H9 (cell line): Measurements from ENCODE around the gene EDARADD. TPM values are rescaled to one million over a fixed set of nuclear protein-coding genes. Genes with fewer than 3 reads are reported as not detected.
A peak's percentile ranks its signal among the peaks of the same experiment; 100 is the strongest.
"Not testable (repeated sequence)": the region's sequence is repeated elsewhere in the genome, so short reads cannot be mapped to it uniquely, and the experiment has no call there.

ENCODE experiments used
- DNase-seq: peaks from one replicate; pipeline ENCODE4 v3.0.0-alpha.2; 2017
- H2AFZ ChIP-seq: one replicate; pipeline ENCODE4 v1.6.1; 2013; ENCODE audit warnings: mild to moderate bottlenecking, low read length, control low read depth, moderate library complexity
- H2AK5ac ChIP-seq: 2 replicates; pipeline ENCODE4 v1.6.1; 2013; ENCODE audit warnings: low read length, control low read depth, mixed read lengths; ENCODE audit not compliant: insufficient read length
- H2BK120ac ChIP-seq: one replicate; pipeline ENCODE4 v1.6.1; 2013; ENCODE audit warnings: low read depth, mild to moderate bottlenecking, low read length, control low read depth, inconsistent platforms; ENCODE audit not compliant: poor library complexity, severe bottlenecking
- H2BK12ac ChIP-seq: 2 replicates; pipeline ENCODE4 v1.6.1; 2013; ENCODE audit warnings: low read length, control low read depth, mixed read lengths, low read depth; ENCODE audit not compliant: insufficient read length
- H2BK15ac ChIP-seq: 2 replicates; pipeline ENCODE4 v1.6.1; 2013; ENCODE audit warnings: low read depth, low read length, control low read depth
- H2BK20ac ChIP-seq: one replicate; pipeline ENCODE4 v1.6.1; 2013; ENCODE audit warnings: low read depth, mild to moderate bottlenecking, low read length, control low read depth, inconsistent platforms; ENCODE audit not compliant: poor library complexity, severe bottlenecking
- H2BK5ac ChIP-seq: 2 replicates; pipeline ENCODE4 v1.6.1; 2013; ENCODE audit warnings: low read length, control low read depth, mixed read lengths; ENCODE audit not compliant: insufficient read length
- H3K14ac ChIP-seq: 2 replicates; pipeline ENCODE4 v1.6.1; 2013; ENCODE audit warnings: low read length, control low read depth; ENCODE audit not compliant: insufficient read depth
- H3K18ac ChIP-seq: 2 replicates; pipeline ENCODE4 v1.6.1; 2013; ENCODE audit warnings: low read depth, mild to moderate bottlenecking, mixed read lengths, low read length, control low read depth; ENCODE audit not compliant: insufficient read length
- H3K23ac ChIP-seq: 2 replicates; pipeline ENCODE4 v1.6.1; 2013; ENCODE audit warnings: low read length, control low read depth, mixed read lengths, low read depth; ENCODE audit not compliant: insufficient read length
- H3K23me2 ChIP-seq: 2 replicates; pipeline ENCODE4 v1.6.1; 2013; ENCODE audit warnings: low read depth, mild to moderate bottlenecking, mixed read lengths, low read length, control low read depth; ENCODE audit not compliant: insufficient read length, poor library complexity, severe bottlenecking
- H3K27ac ChIP-seq: 2 replicates; pipeline ENCODE4 v1.5.1; 2013; ENCODE audit warnings: low read length, control low read depth, mixed read lengths, low read depth; ENCODE audit not compliant: insufficient read length
- H3K27me3 ChIP-seq: 2 replicates; pipeline ENCODE4 v1.6.1; 2013; ENCODE audit warnings: low read length, control low read depth, inconsistent platforms; ENCODE audit not compliant: insufficient read depth
- H3K4ac ChIP-seq: 2 replicates; pipeline ENCODE4 v1.6.1; 2013; ENCODE audit warnings: low read depth, mild to moderate bottlenecking, control low read depth, inconsistent platforms, low read length, moderate library complexity
- H3K4me1 ChIP-seq: 2 replicates; pipeline ENCODE4 v1.6.1; 2013; ENCODE audit warnings: low read length, control low read depth, inconsistent platforms; ENCODE audit not compliant: insufficient read depth
- H3K4me2 ChIP-seq: 2 replicates; pipeline ENCODE4 v1.6.1; 2013; ENCODE audit warnings: low read length, control low read depth, mixed read lengths; ENCODE audit not compliant: insufficient read length, insufficient read depth
- H3K56ac ChIP-seq: 2 replicates; pipeline ENCODE4 v1.6.1; 2013; ENCODE audit warnings: low read depth, mild to moderate bottlenecking, mixed read lengths, low read length, control low read depth; ENCODE audit not compliant: insufficient read length
- H3K79me1 ChIP-seq: 2 replicates; pipeline ENCODE4 v1.6.1; 2013; ENCODE audit warnings: low read depth, mild to moderate bottlenecking, moderate library complexity, low read length, control low read depth, inconsistent platforms; ENCODE audit not compliant: insufficient read depth, poor library complexity, severe bottlenecking
- H3K79me2 ChIP-seq: 2 replicates; pipeline ENCODE4 v1.6.1; 2013; ENCODE audit warnings: low read length, control low read depth, inconsistent platforms; ENCODE audit not compliant: insufficient read depth
- H3K9ac ChIP-seq: 2 replicates; pipeline ENCODE4 v1.6.1; 2013; ENCODE audit warnings: low read length, control low read depth, mixed read lengths; ENCODE audit not compliant: insufficient read length; ENCODE audit errors: extremely low read depth
- H3K9me3 ChIP-seq: one replicate; pipeline ENCODE4 v1.6.1; 2013; ENCODE audit warnings: low read depth, low read length, inconsistent platforms; ENCODE audit not compliant: control insufficient read depth
- H3T11ph ChIP-seq: one replicate; pipeline ENCODE4 v1.6.1; 2013; ENCODE audit warnings: mild to moderate bottlenecking, low read length, control low read depth, inconsistent platforms
- H4K20me1 ChIP-seq: one replicate; pipeline ENCODE4 v1.6.1; 2013; ENCODE audit not compliant: control insufficient read depth, insufficient read length, insufficient read depth
- H4K5ac ChIP-seq: 2 replicates; pipeline ENCODE4 v1.6.1; 2013; ENCODE audit warnings: low read depth, mild to moderate bottlenecking, mixed read lengths, low read length, control low read depth; ENCODE audit not compliant: insufficient read length
- H4K8ac ChIP-seq: replicated peaks from 2 replicates; pipeline ENCODE4 v1.6.1; 2013; ENCODE audit warnings: low read length, control low read depth, mixed read lengths, low read depth; ENCODE audit not compliant: insufficient read length
- H4K91ac ChIP-seq: 2 replicates; pipeline ENCODE4 v1.6.1; 2013; ENCODE audit warnings: low read depth, mild to moderate bottlenecking, moderate library complexity, mixed read lengths, low read length, control low read depth; ENCODE audit not compliant: insufficient read length
- H3K27ac Mint-ChIP-seq, 3 experiments: 2 replicates in 2 of 3; 3 replicates in 1 of 3; pipeline ENCODE4 v1.8.0; 2020 to 2021; ENCODE audit warnings: mixed read lengths in 3 of 3, mild to moderate bottlenecking in 1 of 3, moderate library complexity in 1 of 3
- H3K27me3 Mint-ChIP-seq: 2 replicates; pipeline ENCODE4 v1.8.0; 2021; ENCODE audit warnings: low read depth, mild to moderate bottlenecking, moderate library complexity, mixed read lengths
- H3K36me3 Mint-ChIP-seq, 3 experiments: 2 replicates in 2 of 3; 3 replicates in 1 of 3; pipeline ENCODE4 v1.8.0; 2020 to 2021; ENCODE audit warnings: low read depth in 3 of 3, mixed read lengths in 3 of 3; ENCODE audit not compliant: insufficient read depth in 1 of 3
- H3K4me1 Mint-ChIP-seq, 2 experiments: 2 replicates each; pipeline ENCODE4 v1.8.0; 2020; ENCODE audit warnings: mixed read lengths in 2 of 2
- H3K4me3 Mint-ChIP-seq, 2 experiments: 2 replicates in 1 of 2; 3 replicates in 1 of 2; pipeline ENCODE4 v1.8.0; 2020 to 2021; ENCODE audit warnings: mild to moderate bottlenecking in 2 of 2, mixed read lengths in 2 of 2, moderate library complexity in 1 of 2
- H3K9me3 Mint-ChIP-seq, 2 experiments: 2 replicates in 1 of 2; 3 replicates in 1 of 2; pipeline ENCODE4 v1.8.0; 2020; ENCODE audit warnings: mild to moderate bottlenecking in 2 of 2, mixed read lengths in 2 of 2, moderate library complexity in 1 of 2
- CTCF ChIP-seq: fragments of 200-600 bp; sonication (generic); conservative IDR thresholded peaks from 3 replicates; pipeline ENCODE4 v1.8.0; 2021; ENCODE audit warnings: antibody characterized with exemption, mild to moderate bottlenecking
- WGBS: extraction: QIAGEN DNeasy Blood & Tissue Kit; methylation state at CpG from one replicate; pipeline ENCODE4 v1.1.7; 2013; ENCODE audit warnings: missing lambda C conversion rate, low lambda C conversion rate, mixed read lengths; ENCODE audit not compliant: insufficient read length; ENCODE audit errors: extremely low coverage; 5-methylcytosine and 5-hydroxymethylcytosine counted together
- total RNA-seq: library from RNA; stranded (reverse); gene quantifications from 2 replicates; pipeline ENCODE4 v1.2.1, GENCODE V29; 2021

Gene EDARADD
- total RNA-seq, 1 experiment from 2014 or later = 3.8 TPM

DNA sequence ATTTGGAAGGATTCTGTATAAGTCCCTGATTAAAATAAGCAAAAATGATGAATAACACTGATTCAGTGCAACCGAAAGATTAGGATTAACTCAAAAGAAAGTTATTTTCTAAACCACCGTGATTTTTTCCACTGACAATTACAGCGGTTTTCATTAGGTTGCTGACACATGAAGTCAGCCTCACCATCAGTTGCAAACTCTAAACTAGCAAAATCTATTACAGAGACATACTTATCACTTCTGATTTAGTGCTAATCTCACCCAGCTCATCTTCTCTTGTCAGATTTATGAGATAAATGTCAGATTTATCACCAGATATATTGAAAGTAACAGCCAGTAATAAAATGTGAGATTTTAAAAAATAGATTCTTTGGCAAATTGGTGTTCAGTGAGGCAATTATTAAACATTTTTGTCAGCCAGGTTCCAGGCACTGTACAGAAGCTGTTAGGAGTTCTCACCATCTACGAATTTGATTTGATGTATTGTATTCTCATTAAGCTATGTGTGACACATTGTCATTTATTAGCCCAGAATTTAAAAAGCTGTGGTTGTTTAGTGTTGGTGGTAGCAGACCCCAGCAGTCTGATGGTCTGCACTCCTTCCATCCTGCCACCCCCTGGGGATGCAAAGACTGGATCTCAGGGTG, 92.4 kb downstream of the EDARADD start:
- peak overlapping the region in 2 of 3 experiments; percentile 20 to 82; a peak in 2 of 7 replicates for H3K27ac Mint-ChIP-seq
- Histone ChIP-seq H2AK5ac (no peak overlapping the region), H4K8ac (no peak overlapping the region), H3K18ac (no peak overlapping the region), H4K91ac (no peak overlapping the region), H2BK12ac (no peak overlapping the region), H4K20me1 (no peaks in the 10 kb centered on the region), H2AFZ (no peak overlapping the region), H3K14ac (no peak overlapping the region), H2BK5ac (no peak overlapping the region), H3K9ac (no peak overlapping the region), H2BK15ac (no peak overlapping the region), H3K27ac (no peak overlapping the region), H3T11ph (no peak overlapping the region), H2BK20ac (no peak overlapping the region), H3K4ac (no peak overlapping the region), H2BK120ac (no peak overlapping the region), H4K5ac (no peak overlapping the region), H3K79me2 (no peaks in the 10 kb centered on the region), H3K27me3 (no peaks in the 10 kb centered on the region), H3K23ac (no peak overlapping the region), H3K9me3 (no peaks in the 10 kb centered on the region), H3K79me1 (no peaks in the 10 kb centered on the region), H3K23me2 (no peaks in the 10 kb centered on the region), H3K4me1 (peaks cover 2% of the 10 kb centered on the region; the same call in 1 of the 2 replicates), H3K4me2 (no peak overlapping the region), H3K56ac (no peak overlapping the region)
- no peaks in the 10 kb centered on the region for H3K27me3 Mint-ChIP-seq
- no peak overlapping the region for H3K4me3 Mint-ChIP-seq
- no peaks in the 10 kb centered on the region for H3K9me3 Mint-ChIP-seq
- peaks cover 2 to 12% (median 7%) of the 10 kb centered on the region in 3 experiments; a peak in 5 of 7 replicates for H3K36me3 Mint-ChIP-seq
- peaks cover 8% of the 10 kb centered on the region in 2 experiments for H3K4me1 Mint-ChIP-seq
- no peak for DNase-seq
- WGBS = no CpG with 5 or more reads among the region's 4 CpGs
- no peak for TF ChIP-seq CTCF

- peaks cover 10 to 11% of the 10 kb centered on the region in 2 experiments for H3K4me1 Mint-ChIP-seq
- H2BK5ac ChIP-seq, H4K91ac ChIP-seq, H2AK5ac ChIP-seq, H3K79me1 ChIP-seq, H3T11ph ChIP-seq, H4K8ac ChIP-seq, H3K79me2 ChIP-seq, H3K36me3 Mint-ChIP-seq, H2AFZ ChIP-seq, H2BK12ac ChIP-seq, DNase-seq, H2BK15ac ChIP-seq, H4K20me1 ChIP-seq, H3K56ac ChIP-seq, H3K4ac ChIP-seq, H3K4me2 ChIP-seq, H3K23ac ChIP-seq, H4K5ac ChIP-seq, H3K23me2 ChIP-seq, H2BK120ac ChIP-seq, H3K27ac Mint-ChIP-seq, H3K9ac ChIP-seq, H3K14ac ChIP-seq, H3K27ac ChIP-seq, H3K9me3 ChIP-seq, H3K4me3 Mint-ChIP-seq, H3K27me3 ChIP-seq, H3K9me3 Mint-ChIP-seq, H3K4me1 ChIP-seq, H3K18ac ChIP-seq, H3K27me3 Mint-ChIP-seq, H2BK20ac ChIP-seq: not testable (repeated sequence)
- no CpG with 5 or more reads among the region's 3 CpGs for WGBS
Observed at GRCh38 chr1:236489161-236489560, 95.1 kb downstream of the EDARADD start.
